Ishikawa (cell line): ENCODE results near the gene OGT.

Experiments used
- CEBPB ChIP-seq: IDR thresholded peaks from 2 replicates; pipeline ENCODE4 v1.6.1; 2012
- YY1 ChIP-seq: IDR thresholded peaks from 2 replicates; pipeline ENCODE4 v1.6.1; 2012; ENCODE audit warnings: low read depth
- TF ChIP-seq, protein P1 (sequence below): IDR thresholded peaks from 2 replicates; pipeline ENCODE4 v1.6.1; 2012
- TF ChIP-seq, protein P2 (sequence below): IDR thresholded peaks from 2 replicates; pipeline ENCODE4 v1.6.1; 2012

DNA sequence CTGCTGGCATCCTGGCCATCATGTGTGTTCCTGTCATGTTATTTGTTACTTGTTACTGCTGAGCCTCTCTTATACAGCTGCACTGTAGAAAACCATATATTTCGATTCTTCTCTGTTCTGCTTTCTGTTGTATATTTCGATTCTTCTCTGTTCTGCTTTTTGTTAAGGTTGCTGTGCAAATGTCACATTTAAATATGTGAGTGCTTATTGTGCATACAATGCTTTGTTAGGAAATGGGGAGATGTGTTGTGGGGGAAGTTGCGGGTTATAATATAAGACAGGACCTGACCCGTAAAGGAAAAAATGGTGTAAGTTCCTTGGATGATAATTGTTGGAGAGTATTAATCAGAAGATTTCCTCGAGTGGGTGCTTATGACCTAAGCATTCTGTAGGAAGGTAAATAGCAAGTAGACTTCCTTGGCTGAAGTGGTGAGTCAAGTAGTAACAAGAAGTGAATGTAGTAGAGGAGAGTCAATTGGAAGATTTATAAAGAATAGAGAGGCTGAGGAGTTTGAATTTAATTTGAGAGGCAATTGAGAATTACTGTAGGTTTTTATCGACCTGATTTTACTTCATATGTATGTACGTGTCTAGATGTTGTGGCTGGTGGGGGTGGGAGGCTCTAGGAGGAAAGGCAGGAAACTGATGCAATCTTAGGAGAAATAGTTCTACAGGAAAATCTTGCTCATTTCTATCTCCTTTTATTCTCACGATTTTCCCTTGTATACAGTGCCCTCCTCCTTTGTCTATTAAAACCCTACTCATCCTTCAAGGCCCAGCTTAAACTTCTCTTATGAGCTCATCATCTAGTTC is 8.5 kb downstream of the OGT start:
- no peak for TF ChIP-seq YY1
- TF ChIP-seq, protein P1, sequence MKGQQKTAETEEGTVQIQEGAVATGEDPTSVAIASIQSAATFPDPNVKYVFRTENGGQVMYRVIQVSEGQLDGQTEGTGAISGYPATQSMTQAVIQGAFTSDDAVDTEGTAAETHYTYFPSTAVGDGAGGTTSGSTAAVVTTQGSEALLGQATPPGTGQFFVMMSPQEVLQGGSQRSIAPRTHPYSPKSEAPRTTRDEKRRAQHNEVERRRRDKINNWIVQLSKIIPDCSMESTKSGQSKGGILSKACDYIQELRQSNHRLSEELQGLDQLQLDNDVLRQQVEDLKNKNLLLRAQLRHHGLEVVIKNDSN, result no peak
- no peak for TF ChIP-seq CEBPB
- TF ChIP-seq, protein P2, sequence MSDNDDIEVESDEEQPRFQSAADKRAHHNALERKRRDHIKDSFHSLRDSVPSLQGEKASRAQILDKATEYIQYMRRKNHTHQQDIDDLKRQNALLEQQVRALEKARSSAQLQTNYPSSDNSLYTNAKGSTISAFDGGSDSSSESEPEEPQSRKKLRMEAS, result no peak
